NCI-H82 (cell line): ENCODE data around the gene SETD7.

ENCODE experiments used
- DNase-seq: peaks from one replicate; lab custom pipeline; 2025; lab: John Stamatoyannopoulos, UW

Gene SETD7

DNA sequence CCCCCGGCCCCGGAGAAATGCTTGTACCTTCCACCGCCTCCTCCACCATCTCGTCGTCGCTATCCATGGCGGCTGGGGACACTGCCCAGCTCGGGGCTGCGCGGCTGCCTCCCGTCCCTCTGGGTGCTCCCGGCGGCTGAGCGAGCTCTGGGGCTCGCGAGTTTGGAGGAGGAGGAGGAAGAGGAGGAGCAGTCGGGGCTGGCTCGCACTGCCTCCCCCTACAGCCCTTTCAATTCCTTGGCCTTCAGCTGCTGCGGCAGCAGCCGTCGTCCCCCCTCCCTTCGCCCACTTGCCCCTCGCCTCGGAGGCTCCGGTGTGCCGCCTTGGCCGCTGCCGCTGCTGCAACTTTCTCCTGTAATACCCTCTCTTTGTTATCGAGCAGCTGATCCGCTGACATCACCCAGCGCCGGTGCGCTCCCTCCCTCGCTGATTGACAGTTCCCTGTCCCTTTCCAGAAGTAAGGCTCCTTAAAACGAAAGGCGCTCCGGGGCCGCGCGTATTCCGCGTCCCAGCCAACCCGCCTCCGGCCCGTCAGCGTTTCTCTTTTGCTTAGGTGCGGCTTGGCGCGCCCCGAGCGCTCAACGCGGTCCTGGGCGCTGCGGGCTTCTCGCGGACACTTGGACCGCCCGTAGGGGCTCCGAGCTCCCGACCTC is at the start of gene SETD7:
Gene SETD7, minus strand, starts transcription at position 149 of the 653 bp plus-strand sequence. Its CDS starts 82 bp downstream, at position 67.
- DNase-seq, result peak; percentile 83

GRCh38 chr4:139605516-139605915 is 49.5 kb upstream of the SETD7 start:
- peak; percentile 90 for DNase-seq

DNA sequence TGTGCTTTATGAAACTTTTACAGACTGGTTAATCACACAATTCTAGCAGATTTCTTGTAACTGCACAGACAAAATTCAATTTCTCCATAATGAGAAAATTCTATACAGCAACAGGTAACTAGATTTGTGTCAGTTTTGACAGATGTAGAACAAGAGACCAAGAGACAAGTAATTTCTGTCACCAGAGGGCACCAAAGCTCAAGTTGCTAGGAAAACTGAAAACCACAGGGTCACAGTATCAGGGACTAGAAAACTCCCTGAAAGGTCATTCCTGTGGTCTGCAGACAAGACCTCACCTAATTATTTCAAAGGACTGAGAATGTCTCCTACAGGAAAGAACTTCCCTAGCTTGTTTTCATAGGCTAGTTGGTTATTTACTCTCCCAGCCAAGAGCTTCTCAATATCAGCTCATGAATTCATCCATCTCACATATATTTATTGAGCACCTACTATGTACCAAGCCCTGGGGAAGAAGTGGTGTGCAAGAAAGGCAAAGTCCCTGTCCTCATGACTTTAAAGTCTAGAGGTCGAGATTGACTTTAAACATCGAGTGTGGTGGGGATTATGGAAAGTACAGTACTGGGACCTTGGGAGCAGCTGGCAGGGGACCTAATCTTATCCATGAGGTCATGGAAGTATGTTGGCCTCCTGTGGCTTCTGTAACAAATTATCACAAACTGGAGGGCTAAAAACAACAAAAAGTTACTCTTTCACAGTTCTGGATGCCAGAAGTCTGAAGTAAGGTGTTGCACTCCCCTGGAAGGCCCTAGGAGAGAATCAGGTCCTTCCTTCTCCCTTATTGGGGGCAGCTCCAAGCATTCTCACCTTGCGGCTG is 47.8 kb upstream of the SETD7 start:
- peak; percentile 84 for DNase-seq

DNA sequence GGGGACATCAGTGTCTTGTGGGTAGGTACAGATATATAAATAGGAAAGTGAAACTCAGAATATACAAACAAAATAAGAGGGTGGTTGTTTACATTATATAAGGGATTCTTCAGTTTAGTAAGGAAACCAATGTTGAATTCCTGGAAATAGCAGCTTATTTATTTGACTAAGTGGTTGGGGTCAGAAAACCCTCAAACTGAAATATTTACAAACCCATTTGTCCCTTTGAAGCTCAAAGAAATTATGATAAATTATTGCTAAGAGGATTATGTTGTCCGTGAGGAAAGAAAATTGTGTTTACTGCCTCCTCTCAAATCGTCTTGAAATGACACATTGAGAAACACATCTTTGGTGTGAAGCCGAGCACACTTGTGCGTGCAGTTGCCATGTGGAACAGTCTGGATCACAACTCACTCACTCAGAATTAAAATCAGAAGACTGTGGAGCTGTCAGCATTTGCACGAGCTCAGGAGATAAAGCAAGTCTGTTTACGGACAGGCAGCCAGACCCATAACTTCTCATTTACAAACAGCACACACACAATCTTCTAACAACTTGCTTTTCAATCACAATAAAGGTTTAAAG is 46.8 kb upstream of the SETD7 start:
- no peak for DNase-seq

DNA sequence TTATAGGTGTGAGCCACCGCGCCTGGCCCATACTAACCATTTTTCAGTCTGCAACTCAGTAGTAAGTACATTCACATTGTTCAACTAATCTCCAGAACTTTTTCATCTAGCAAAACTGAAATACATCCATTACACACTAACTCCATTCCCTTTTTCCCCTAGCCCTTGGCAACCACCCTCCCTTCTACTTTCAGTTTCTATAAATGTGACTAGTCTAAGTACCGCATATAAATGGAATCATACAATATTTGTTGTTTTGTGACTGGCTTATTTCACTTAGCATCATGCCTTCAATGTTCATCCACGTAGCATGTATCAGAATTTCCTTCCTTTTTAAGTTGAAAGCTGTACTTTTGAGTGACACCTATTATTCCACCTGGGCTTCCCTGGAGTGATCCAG is 44.6 kb upstream of the SETD7 start:
- DNase-seq, result no peak

- DNase-seq, result no peak
These were observed 43.8 kb upstream of the SETD7 start for GRCh38 chr4:139599594-139600374.

DNA sequence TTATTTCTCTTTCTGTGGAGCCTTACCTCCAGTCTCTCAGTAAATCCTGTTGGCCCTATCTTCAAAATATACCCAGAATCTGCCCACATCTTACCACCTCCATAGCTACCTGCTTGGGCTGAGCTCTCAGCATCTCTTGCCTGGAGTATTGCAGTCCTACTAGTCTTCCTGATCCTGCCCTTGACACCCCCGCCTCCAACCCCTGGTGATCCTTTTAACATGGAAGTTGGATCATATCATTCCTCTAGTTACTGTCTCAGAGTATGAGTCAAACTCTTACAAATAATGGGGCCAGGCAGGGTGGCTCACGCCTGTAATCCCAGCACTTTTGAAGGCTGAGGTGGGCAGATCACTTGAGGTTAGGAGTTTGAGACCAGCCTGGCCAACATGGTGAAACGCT is 43.1 kb upstream of the SETD7 start:
- no peak for DNase-seq

- DNase-seq, result no peak
These were observed 40.8 kb upstream of the SETD7 start for GRCh38 chr4:139596684-139597279.

- no peak for DNase-seq
These were observed 40.1 kb upstream of the SETD7 start for GRCh38 chr4:139596034-139596683.

GRCh38 chr4:139594591-139595185 is 38.7 kb upstream of the SETD7 start:
- DNase-seq, result no peak

DNA sequence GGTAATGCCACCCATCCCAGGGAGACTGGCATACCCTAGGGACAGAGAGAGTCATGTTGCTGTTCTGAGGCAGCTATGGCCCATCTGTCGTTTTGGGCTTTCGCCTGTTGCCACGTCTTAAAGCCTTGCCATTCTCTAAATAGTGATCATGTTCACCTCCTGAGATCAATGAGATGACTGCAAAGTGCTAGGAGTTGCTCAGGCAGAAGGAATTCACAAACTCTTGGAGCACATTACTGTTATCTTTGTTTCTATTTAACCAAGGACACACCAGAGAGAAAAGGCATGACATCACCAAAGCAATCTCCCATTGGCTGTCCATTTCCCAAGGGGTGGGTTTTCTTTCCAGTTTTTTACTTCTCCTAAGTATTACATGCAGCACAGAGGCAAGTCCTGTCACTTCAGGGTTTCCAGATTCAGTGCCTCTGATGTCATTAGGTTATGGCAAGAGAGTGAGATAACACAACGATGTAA is 37.1 kb upstream of the SETD7 start:
- DNase-seq, result no peak

DNA sequence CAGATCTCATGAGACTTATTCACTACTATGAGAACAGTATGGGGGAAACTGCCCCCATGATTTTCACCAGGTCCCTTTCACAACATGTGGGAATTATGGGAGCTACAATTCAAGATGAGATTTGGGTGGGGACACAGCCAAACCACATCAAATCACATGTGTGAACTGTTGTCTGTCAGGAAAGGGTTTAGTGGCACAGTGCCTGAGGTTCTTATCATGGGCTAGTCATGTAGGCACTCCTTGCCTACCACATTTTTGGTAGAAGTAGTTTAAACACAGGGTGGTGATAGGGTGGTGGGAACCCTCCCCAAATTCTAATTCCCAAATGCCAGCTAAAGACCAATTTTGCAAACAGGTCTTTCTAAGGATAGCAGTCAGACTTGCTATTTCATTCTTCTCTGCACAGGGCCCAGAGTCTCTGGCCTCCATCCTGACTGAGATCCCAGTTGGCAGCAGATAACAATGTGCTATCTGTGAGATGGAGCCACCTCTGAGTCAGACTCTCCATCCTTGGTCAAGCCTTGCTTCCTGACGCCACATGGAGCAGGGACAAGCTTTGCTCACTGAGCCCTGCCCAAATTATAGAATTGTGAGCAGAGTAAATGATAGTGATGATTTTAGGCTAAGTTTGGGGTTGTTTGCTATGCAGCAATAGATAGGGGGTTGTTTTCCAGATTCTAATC is 33.5 kb upstream of the SETD7 start:
- no peak for DNase-seq

DNA sequence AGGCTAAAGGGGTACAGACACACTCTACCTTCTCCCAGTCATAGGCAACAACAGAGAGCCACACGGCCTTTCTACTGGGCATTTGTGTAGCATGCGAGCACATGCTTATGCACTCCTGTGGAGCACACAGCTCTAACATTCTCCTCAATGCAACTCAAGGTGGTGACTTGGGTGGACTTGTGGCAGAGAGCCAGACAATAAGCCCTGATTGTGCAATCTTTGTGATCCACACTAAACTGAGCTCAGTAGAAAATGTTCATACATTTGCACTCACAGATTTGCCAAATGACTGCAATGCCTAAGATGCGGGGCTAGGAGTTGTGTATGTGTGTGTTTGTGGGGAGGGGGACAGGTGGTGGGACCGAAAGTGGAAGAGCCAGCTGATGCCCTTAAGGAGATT is 31.4 kb upstream of the SETD7 start:
- DNase-seq, result peak; percentile 35

DNA sequence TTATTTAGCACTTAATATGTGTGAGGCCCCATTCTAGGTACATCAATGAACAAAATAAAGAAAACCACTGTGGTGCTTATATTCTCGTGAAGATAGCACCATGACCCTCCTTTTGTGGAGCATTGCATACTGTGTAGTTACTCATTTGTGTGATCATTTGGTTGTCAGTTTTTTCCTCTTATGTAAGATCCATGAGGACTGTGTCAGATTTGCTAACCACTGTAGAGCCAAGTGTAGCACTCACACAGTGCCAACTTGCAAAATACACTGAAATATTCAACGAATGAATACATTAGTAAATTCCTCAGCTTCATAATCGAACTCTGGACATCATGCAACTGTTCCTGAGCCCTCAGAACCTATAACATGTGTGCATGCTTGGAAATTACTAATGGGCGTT is 29.5 kb upstream of the SETD7 start:
- DNase-seq, result no peak

DNA sequence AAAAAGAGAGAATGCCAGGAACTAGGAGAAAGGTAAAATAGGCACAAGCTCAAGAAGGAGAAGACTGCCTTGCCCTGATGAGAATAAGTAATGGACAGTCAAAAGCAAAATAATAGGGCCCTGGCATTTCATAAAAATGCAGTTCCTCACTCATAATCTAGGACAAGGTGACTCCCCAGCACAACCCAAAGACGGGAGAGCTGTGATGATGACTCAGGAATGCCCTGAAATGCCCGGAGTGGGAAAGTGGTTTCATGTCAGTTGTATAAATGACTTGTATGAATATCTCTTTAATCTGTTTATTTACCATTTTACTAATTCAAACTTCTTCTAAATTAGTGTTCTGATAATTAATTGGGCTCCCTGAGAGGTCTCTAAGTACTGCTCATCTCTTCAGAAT is 28.8 kb upstream of the SETD7 start:
- DNase-seq, result no peak

- peak; percentile 19 for DNase-seq
These were observed 28.0 kb upstream of the SETD7 start for GRCh38 chr4:139584013-139584412.

DNA sequence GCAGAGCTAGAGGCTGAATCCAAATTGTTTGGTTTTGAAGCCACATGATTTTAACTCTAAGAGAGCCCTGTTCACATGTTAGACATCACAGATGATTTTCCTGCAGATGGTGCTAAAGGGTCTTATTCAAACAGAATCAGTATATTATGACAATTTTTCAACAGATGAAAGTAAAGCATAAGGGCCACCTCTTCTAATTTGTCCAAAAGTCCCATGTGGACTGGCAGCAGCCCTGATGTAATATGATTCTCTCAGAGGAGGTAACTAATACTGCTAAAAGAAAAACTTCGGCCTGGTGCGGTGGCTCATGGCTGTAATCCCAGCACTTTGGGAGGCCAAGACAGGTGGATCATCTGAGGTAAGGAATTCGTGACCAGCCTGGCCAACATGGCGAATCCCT is 26.0 kb upstream of the SETD7 start:
- no peak for DNase-seq

- DNase-seq, result no peak
These were observed 25.1 kb upstream of the SETD7 start for GRCh38 chr4:139581096-139581495.

- DNase-seq, result no peak
These were observed 20.2 kb upstream of the SETD7 start for GRCh38 chr4:139576219-139576618.

- peak; percentile 33 for DNase-seq
These were observed 19.1 kb upstream of the SETD7 start for GRCh38 chr4:139575072-139575471.
